Breast epithelium (tissue), 4 donors: ENCODE results near the gene OR6P1. TPM values are rescaled to one million over a fixed set of nuclear protein-coding genes. Genes with fewer than 3 reads are reported as not detected.

Experiments used
- DNase-seq, 2 donors: peaks; one replicate each; pipeline ENCODE4 v3.0.0-alpha.2; 2019; ENCODE audit warnings: low spot score in 2 of 2
- H3K27ac ChIP-seq, 2 donors: fragments of 200-600 bp; sonication (generic) in 1 of 2; one replicate each; pipeline ENCODE4 v1.5.1; 2016 to 2019; ENCODE audit warnings: mild to moderate bottlenecking in 1 of 2
- H3K27me3 ChIP-seq, 2 donors: fragments of 200-600 bp; sonication (generic) in 1 of 2; one replicate each; pipeline versions ENCODE4 v1.5.1 to v1.6.0; 2017 to 2019; ENCODE audit warnings: control low read depth in 1 of 2, mild to moderate bottlenecking in 1 of 2
- H3K36me3 ChIP-seq: fragments of 200-600 bp; one replicate; pipeline ENCODE4 v1.5.1; 2019
- H3K4me1 ChIP-seq, 2 donors: fragments of 200-600 bp; sonication (generic); one replicate each; pipeline ENCODE4 v1.5.1; 2016 to 2019; ENCODE audit warnings: control low read depth in 1 of 2
- H3K4me3 ChIP-seq, 3 donors: fragments of 200-600 bp; sonication (generic); 1 replicate in 2 of 3; 2 replicates in 1 of 3; pipeline ENCODE4 v1.5.1; 2016 to 2019; ENCODE audit warnings: mild to moderate bottlenecking in 3 of 3, moderate library complexity in 2 of 3
- H3K9me3 ChIP-seq, 2 donors: fragments of 200-600 bp; sonication (generic) in 1 of 2; one replicate each; pipeline ENCODE4 v1.5.1; 2016 to 2019; ENCODE audit warnings: control low read depth in 1 of 2
- CTCF ChIP-seq, 3 donors: fragments of 450-650 bp; IDR thresholded peaks; one replicate each; pipeline ENCODE4 v1.5.1; 2016 to 2017; ENCODE audit warnings: antibody characterized with exemption in 3 of 3, mild to moderate bottlenecking in 3 of 3, moderate library complexity in 3 of 3
- POLR2A ChIP-seq: fragments of 450-650 bp; IDR thresholded peaks from one replicate; pipeline ENCODE4 v1.6.1; 2016; ENCODE audit warnings: antibody characterized with exemption, mild to moderate bottlenecking, moderate library complexity
- POLR2AphosphoS5 ChIP-seq, 3 donors: sonication (generic); formaldehyde crosslinking; IDR thresholded peaks; one replicate each; pipeline ENCODE4 v1.6.1; 2017; ENCODE audit warnings: antibody characterized with exemption in 3 of 3
- intact Hi-C: fragments of 100-400 bp; cut with DNase I; formaldehyde crosslinking; loops from one replicate; pipeline ENCODE4 v1.15.1; 2023; ENCODE audit warnings: low total_unique reads
- total RNA-seq, 3 donors: library from RNA; depleted of rRNA; stranded (reverse); fragments of >200 nt; gene quantifications; one replicate each; pipeline ENCODE4 v1.1.0, GENCODE V29; 2016

The OR6P1 gene
- total RNA-seq, 3 donors from 2014 or later = not detected

- H3K27me3 ChIP-seq = no peaks in the 10 kb centered on the region
- DNase-seq = no peak
- no peaks in the 10 kb centered on the region for H3K4me1 ChIP-seq
- intact Hi-C loops = loop anchor here (5.0 kb wide), 1 partner anchor 65 kb away; no protein-coding TSS in a partner anchor
- H3K27ac ChIP-seq = no peak overlapping the region
- H3K4me3 ChIP-seq = no peak overlapping the region
- H3K36me3 ChIP-seq = no peaks in the 10 kb centered on the region
- no peak for TF ChIP-seq CTCF (IDR thresholded peaks at IDR 0.05)
- TF ChIP-seq POLR2A = no peak
- TF ChIP-seq POLR2AphosphoS5 (IDR thresholded peaks at IDR 0.05) = no peak
- no peaks in the 10 kb centered on the region for H3K9me3 ChIP-seq
Observed at GRCh38 chr1:158552296-158552695, 18.1 kb downstream of the OR6P1 start.

GRCh38 chr1:158547533-158547932, 22.8 kb downstream of the OR6P1 start:
- no peak for DNase-seq
- H3K27ac ChIP-seq = no peak overlapping the region
- no peaks in the 10 kb centered on the region for H3K9me3 ChIP-seq
- no peaks in the 10 kb centered on the region for H3K36me3 ChIP-seq
- H3K27me3 ChIP-seq = no peaks in the 10 kb centered on the region
- TF ChIP-seq CTCF (IDR thresholded peaks at IDR 0.05) = no peak
- no peak for TF ChIP-seq POLR2AphosphoS5 (IDR thresholded peaks at IDR 0.05)
- no peak for TF ChIP-seq POLR2A
- H3K4me3 ChIP-seq = no peak overlapping the region
- no peaks in the 10 kb centered on the region for H3K4me1 ChIP-seq
- intact Hi-C loops = no loop called here

- Histone ChIP-seq H3K4me1 (no peaks in the 10 kb centered on the region), H3K27ac (no peak overlapping the region), H3K36me3 (no peaks in the 10 kb centered on the region), H3K27me3 (no peaks in the 10 kb centered on the region), H3K9me3 (no peaks in the 10 kb centered on the region), H3K4me3 (no peak overlapping the region)
- no peak for DNase-seq
- intact Hi-C loops = no loop called here
- TF ChIP-seq POLR2A = no peak
- no peak for TF ChIP-seq POLR2AphosphoS5 (IDR thresholded peaks at IDR 0.05)
- no peak for TF ChIP-seq CTCF (IDR thresholded peaks at IDR 0.05)
Observed at GRCh38 chr1:158537609-158538008, 32.8 kb downstream of the OR6P1 start.

- H3K27me3 ChIP-seq = no peaks in the 10 kb centered on the region
- H3K9me3 ChIP-seq = no peaks in the 10 kb centered on the region
- no peaks in the 10 kb centered on the region for H3K36me3 ChIP-seq
- no peak for DNase-seq
- no peak overlapping the region for H3K27ac ChIP-seq
- intact Hi-C loops = no loop called here
- H3K4me1 ChIP-seq = no peaks in the 10 kb centered on the region
- no peak overlapping the region for H3K4me3 ChIP-seq
- TF ChIP-seq POLR2A = no peak
- no peak for TF ChIP-seq CTCF (IDR thresholded peaks at IDR 0.05)
- TF ChIP-seq POLR2AphosphoS5 (IDR thresholded peaks at IDR 0.05) = no peak
Observed at GRCh38 chr1:158534496-158534895, 35.9 kb downstream of the OR6P1 start.

GRCh38 chr1:158527190-158527815, 43.1 kb downstream of the OR6P1 start:
- H3K27ac ChIP-seq = no peak overlapping the region
- H3K4me1 ChIP-seq = no peaks in the 10 kb centered on the region
- H3K9me3 ChIP-seq = no peaks in the 10 kb centered on the region
- no peak overlapping the region for H3K4me3 ChIP-seq
- no peak for DNase-seq
- no peak for TF ChIP-seq POLR2A
- TF ChIP-seq POLR2AphosphoS5 (IDR thresholded peaks at IDR 0.05) = no peak
- TF ChIP-seq CTCF (IDR thresholded peaks at IDR 0.05) = no peak
- intact Hi-C loops = no loop called here
- no peaks in the 10 kb centered on the region for H3K27me3 ChIP-seq
- H3K36me3 ChIP-seq = no peaks in the 10 kb centered on the region
